RCC 7860 (cell line): ENCODE measurements around the gene COA8.
"Not testable (repeated sequence)": the region's sequence is repeated elsewhere in the genome, so short reads cannot be mapped to it uniquely, and the experiment has no call there.

ENCODE experiments used
- DNase-seq: peaks from one replicate; pipeline ENCODE4 v3.0.0-alpha.2; 2015; ENCODE audit warnings: low spot score
- FAIRE-seq: peaks from 2 replicates; lab custom pipeline; 2012; peaks lifted over from hg19 to GRCh38; lab: Jason Lieb, UNC

The COA8 gene

DNA sequence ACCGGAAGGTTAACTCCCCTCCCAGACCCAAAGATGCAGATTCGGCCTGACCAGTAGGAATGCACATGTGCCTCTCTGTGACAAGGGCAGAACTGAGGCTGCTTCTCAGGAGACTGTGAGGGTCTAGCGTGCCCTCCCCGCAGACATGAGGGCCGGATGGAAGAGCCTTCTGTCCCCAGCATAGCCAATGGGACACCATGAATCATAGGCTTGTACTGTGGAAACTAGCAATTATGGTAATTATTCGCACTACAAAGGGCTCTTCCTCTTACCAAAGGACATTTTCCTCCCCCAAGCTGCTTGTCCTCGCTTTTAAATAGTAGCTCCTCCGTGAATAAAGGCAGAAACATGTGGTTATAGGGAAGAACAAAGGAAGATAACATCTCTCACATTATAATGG, 6.2 kb downstream of the COA8 start:
- FAIRE-seq (no peak), DNase-seq (no peak)

DNA sequence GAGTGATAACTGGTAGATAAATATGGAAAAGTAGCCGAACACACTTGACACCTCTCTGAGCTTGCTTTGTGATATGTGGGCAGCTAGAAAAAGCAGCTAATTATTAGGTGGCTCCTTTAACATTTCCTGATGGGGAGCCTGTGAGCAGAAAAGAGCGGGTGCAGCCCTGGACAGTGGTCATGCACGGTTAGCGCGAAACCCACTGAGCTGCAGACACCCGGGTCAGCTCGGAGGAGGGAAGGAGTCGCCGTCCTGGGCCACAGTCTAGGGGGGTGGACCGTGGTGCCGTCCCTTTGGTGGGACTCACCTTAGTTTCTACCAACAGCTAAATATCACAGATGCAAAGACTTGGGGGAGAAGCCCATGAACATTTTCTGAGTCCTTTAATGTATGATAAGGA, 6.6 kb downstream of the COA8 start:
- DNase-seq = no peak
- FAIRE-seq = no peak

DNA sequence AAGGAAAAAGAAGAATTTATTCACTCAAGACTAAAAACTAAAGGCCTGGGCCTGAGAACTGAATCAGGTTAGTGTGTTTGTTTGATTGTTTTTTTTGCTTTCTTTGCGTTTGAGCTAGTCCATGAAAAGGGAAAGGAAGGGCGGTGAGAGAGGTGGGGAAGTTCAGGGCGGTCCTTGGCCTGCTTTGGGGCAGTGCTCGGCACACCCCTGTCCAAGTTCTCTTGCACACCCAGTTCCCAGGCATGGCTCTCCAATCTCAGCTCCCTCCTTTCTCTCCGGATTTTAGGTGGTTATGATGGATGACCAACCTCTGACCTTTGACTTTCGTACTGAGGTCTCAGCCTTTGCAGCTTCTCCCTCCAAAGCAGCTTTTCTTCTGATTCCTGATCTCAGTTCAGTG, 11.3 kb downstream of the COA8 start:
- FAIRE-seq = no peak
- no peak for DNase-seq

DNA sequence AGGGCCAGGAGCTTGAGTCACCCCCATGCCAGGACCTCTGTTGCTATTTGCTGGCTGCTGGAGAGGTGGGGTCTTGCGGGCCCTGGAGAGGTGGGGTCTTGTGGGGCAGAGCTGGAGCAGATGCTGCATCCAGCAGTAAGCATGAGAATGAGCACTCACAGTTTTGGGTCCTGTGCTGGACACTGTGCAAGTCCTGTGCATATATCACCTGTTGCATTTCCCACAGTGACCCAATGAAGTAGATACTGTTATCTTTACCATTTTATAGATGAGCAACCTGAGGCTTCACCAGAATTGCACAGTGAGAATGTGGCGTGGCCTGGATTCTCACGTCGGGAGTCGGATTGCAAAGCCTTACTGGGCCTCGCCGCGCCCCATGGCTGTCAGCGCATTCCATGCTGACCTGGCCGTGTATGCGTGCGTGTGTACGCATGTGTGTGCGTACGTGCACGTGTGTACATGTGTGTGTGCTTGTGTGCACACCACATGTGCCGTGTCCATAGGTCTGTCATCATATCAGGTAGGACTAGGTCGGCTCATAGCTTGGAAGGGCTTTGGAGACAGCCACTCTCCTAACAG, 12.0 kb downstream of the COA8 start:
- FAIRE-seq (no peak), DNase-seq (no peak)

DNA sequence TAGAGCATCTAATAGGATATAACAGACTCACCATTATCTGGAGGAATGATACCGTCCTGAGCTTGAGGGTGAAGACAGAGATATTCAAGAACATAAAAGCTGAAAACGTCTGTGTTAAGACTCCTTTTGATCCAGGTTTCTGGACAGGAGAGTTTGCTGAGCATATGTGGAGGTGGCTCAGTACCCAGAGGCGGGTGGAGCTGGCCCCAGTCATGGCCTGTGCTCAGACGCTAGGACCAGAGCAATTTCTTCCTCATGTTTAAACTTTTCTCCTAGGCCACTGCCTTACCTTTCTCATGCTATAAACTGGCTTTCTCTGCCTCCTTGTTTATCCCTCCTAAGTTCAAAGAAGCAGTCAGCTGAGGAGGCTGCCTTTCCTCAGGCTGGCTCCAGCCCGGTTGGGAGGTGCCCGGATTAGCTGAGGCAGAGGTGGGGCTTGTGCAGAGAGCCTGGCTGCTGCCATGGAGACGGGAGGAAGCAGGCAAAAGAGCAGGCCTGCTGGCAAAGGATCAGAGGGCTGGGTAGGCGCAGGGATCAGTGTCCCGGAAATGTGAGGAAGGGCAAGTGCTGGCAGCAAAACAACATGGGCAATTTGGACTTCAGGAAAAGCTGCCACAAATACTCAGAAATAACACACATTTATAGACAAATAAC, 13.7 kb downstream of the COA8 start:
- FAIRE-seq = no peak
- DNase-seq = peak; percentile 24

DNA sequence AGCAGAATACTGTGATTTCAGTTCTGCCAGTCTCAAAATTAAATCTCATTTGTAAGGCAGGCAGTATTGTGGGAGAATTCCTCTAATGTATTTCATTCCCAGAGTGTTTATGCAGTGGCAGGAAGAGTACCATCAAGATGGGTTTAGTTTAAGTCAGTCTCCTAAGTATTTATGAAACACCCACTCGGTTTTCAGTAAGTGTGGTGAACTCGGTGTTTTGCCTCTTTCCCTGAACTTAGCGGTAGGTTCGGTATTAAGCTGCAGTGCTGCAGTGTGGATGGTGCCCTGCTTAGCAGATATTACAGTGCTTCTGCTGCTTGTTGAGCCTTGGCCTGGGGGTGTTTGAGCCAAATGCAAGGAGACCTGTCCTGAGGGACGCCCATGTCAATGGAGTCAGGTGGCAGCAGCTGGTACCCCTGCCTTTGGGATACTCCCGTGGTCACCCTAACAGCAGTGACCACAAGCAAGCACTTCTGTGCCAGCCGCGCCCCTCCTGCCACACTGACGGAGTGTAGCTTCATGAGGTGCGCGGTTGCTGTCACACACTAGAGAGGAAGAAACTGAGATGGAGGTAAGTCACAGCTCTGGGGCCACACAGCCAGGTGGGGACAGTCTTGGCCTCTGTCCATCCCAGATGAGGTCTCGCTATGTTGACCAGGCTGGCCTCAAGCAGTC, 15.8 kb downstream of the COA8 start:
- DNase-seq (no peak), FAIRE-seq (no peak)

DNA sequence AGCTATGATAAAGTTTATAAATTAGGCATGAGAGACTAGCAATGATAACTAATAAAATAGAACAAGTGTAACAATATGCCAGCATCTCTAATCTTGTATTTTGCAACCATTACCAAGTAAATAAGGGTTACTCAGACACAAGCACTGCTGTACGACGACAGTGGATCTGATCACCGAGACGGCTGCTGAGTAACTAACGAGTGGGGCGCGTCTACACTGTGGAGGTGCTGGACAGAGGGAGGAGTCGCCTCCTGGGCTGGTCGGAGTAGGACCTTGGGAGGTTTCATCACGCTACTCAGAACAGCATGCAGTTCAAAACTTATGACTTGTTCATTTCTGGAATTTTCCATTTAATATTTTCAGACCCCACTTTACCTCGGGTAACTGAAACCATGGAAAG, 18.4 kb downstream of the COA8 start:
- DNase-seq = no peak
- FAIRE-seq = no peak

DNA sequence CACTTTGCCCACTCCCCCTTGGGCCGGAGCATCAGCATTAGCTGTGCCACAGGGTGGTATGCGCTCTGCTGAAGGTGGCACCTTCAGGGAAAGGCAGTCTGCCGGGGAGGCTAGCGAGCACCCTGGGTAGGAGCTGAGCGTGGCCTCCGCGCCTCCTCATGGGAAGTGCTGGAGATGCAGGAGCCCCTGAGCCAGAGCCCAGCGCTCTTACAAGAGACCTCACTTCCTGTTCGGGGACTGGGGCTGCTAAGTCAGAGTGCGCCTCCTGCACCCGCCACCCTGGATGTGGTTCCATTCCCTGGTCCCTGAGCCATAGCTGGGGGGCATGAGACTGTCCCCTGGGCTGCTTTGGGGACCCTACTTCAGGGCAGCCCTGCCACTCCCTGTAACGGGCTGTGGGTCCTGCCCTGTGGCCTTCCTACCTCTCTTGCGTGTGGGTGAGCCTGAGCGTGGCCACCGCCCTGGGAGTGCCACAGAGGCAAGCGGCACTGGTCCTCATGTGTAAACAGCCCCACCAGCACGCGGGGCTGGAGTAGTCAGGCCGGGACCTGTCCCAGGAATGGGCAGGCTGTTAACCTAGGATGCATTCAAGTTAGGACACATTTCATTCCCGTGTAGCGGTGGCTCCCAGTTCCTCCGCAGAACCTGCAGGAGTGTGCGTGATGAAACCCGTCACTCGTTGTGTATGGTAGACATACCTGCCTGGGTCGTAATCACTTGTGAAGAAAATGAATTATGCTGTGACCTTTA, 19.4 kb downstream of the COA8 start:
- DNase-seq = no peak
- FAIRE-seq = no peak

DNA sequence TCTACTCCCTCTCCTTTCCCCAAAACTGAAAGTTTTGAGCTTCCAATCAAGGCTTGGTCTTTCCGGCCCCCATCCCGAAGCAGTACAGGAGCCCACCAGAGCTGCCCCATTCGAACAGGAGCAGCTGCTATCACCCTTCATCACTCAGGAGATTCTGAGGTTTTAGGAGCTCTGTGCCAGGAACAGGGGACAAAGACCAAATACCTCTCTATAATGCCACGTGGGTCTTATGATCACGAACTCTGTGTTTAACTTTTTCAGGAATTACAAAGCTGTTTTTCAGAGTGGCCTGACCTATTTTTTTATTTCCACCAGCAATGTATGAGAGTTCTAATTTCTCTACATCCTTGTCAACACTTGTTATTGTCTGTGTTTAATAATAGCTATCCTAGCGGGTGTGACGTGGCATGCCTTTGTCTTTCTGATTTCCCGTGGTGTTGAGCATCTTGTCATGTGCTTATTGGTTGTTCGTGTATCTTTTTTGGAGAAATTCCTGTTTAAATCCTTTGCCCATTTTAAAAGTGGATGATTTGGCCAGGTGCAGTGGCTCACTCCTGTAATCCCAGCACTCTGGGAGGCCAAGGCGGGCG, 21.7 kb downstream of the COA8 start:
- FAIRE-seq (no peak), DNase-seq (no peak)

DNA sequence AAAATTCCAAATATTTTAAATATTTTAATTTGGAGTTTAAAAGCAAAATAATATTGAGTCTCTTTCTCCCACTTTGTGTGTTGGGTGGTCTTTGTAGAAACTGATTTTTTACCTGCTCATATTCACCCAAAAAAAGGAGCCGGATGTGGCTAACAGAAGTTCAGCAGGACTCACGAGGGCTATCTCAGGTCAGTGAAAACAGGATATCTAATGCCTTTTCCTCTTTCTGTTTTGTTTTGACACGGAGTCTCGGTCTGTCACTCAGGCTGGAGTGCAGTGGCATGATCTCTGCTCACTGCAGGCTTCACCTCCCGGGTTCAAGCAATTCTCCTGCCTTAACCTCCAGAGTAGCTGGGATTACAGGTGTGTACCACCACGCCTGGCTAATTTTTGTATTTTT, 30.8 kb downstream of the COA8 start:
- FAIRE-seq (no peak), DNase-seq (no peak)

DNA sequence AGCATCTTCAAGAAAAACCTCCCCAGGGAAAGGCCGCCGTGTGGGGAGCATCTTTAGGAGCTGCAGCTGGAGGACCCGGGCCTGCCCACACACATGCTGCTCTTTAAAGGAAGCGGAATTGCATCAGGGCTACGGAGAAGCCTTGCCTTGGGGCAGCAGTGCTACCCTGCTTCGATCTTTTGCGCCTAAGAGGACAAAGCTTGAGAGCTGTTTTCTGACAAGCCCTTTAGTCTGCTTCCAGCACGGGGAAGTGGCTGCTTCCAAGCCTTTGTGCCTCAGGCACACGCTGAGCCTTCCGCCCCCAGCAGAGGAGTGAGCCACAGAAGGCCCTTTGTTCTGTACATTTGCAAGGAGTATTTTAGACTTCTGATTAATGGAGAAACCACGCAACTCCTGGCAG, 31.5 kb downstream of the COA8 start:
- DNase-seq (no peak), FAIRE-seq (no peak)

DNA sequence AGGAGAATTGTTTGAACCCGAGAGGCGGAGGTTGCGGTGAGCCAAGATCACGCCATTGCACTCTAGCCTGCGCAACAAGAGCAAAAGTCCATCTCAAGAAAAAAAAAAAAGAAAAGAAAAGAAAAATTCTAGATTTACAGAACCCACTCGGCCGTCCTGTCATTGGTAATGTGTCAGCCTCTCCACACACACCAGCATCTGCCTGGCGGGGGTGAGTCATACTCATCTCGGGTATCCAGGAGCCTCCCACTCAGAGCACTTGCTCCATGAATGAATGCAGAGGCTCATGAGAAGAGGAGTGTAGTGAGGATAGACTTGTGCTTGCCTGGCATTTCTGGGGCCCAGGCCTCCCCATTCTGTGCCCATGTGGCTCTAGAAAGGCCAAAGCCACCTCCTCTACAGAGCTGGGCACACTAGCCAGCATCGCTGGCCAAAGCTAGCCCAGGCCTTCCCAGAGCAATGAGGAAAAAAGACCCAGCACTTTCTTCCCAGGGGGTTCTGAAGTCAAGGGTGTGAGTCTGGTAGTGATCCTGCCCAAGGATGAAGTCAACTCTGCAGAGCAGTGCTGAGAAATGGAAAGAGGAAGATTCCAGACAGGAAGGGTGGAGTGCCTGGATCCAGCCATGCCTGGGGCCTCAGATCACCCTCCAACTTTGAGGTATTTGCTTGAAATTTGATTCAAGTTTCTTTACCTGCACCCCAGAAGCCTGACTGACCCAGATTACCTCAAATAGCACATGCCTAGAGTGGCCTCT, 35.0 kb downstream of the COA8 start:
- FAIRE-seq (peak; percentile 66), DNase-seq (peak; percentile 39)

DNA sequence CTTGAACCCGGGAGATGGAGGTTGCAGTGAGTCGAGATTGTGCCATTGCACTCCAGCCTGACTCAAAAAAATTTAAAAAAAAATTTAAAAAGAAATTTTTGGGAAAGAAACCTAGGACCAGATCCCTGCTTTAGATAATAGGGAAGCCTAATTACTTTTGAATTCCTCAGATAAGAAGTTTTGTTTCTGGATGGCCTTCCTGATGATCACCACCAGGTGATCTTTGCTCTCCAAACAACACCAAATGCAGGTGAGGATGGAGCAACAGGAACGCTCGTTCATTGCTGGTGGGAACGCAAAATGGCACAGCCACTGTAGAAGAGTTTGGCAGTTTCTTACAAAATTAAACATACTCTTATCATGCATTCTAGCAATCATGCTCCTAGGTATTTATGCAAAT, 37.7 kb downstream of the COA8 start:
- DNase-seq (no peak), FAIRE-seq (no peak)

DNA sequence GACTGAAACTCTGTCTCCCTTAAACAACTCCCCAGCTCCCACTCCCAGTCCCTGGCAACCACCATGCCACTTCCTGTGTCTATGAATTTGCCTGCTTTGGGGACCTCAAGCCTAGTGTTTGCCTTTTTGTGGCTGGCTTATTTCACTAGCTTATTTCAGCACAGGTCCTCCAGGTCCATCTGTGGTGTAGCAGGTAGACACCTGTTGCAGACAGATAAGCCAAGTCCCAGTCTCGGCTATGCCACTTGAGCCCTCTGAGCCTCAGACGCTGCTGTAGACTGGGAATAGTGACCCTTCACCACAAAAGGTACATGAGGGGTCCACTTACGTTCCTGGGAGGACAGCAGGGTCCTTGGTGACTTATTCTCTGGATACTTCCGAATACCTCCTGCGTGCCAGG, 41.9 kb downstream of the COA8 start:
- DNase-seq = no peak
- FAIRE-seq = no peak

DNA sequence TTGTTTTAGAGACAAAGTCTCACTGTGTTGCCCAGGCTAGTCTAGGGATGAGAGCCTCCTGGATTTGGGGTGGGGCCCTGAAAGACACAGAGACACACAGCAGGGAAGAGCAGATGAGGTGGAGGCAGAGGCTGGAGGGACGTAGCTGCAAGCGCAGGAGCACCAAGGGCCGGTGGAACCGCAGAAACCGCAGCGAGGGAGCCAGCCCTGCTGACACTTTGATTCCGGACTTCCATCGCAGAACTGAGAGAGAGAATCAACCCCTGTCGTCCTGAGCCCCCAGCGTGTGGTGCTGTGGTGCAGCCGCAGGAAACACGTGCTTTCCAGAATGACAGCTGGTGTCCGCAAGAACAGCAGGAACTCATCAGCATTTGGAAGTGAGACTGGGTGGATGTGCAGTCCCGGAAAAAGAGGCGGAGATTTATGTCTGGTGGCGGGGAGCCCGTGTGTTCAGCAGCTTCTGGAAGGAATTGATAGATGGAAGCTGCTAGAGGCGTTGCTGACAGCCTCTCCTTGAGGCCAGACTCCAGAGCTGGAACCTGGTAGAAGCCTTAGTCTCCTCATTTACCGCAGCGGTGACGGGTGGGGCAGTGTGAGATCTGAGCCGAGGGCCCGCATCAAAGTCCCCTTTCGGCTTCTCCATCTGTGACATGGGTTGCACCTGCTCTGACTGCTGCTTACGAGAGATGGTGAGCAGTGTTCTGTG, 44.4 kb downstream of the COA8 start:
- no peak for FAIRE-seq
- DNase-seq = peak; percentile 41

DNA sequence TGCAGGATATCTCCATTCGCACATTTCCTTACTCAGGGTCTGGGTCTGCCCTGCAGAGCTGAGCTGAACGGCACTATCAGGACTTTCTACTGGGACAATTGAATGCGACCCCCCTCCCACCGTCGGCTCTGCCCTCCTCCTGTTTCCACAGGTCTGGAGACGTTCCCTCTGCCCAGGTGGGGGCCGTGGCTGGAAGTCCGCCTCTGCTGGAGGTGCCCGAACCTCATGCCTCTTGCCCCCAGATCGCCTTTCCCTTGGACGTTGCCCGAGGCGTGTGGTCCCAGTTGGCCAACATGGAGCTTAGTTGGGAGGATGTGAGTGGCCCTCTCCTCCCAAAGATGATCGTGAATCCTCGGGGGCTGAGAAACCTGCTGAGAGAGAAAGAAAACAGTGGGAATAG, 45.1 kb downstream of the COA8 start:
- DNase-seq = no peak
- FAIRE-seq = no peak

DNA sequence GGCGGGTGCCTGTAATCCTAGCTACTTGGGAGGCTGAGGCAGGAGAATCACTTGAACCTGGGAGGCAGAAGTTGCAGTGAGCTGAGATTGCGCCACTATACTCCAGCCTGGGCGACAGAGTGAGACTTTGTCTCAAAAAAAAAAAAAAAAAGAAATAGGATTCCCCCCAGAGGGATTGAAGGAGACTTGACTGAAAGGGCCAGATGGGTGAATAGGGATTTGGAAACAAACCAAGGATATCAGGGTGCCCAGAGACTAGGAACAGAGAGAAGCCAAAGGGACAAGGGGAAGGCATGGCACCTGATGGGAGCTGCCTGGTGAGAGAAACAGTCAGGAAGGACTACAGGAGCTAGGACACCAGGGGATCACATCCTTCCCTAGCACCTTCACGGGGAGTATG, 46.3 kb downstream of the COA8 start:
- DNase-seq, FAIRE-seq: not testable (repeated sequence)

DNA sequence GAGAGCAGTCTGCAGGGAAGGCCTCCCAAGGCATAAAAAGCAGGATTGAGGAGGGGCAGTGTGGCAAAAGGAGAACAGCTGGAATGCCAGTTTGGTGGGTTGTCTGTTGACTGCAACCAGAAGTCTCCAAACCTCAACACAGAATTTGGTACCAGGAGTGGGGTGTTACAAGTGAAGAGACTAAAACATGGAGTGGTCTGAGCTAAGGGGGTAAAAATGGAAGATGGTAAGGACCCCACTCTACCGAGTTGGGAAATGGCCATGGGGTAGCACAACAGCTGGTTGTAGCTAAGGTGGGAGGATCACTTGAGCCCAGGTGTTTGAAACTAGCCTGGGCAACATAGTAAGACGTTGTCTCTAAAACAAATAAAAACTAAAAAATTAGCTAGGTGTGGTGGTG, 48.5 kb downstream of the COA8 start:
- DNase-seq = no peak
- no peak for FAIRE-seq

DNA sequence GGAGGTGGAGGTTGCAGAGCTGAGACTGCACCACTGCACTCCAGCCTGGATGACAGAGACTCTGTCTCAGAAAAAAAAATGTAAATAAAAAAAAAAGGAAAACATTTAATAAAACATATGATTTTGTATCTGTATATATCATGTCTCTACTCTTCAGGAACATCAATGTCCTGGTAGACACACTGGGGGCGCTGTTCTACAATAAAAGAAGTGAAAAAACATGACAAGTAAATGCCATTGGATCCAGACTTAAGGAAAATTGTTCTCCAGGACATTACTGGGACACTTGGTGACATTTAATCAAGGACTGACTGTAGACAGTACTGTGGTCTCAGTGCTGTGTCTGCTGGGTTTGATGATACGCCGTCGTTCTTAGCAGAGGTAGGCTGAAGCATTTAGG, 50.8 kb downstream of the COA8 start:
- FAIRE-seq (no peak), DNase-seq (no peak)

DNA sequence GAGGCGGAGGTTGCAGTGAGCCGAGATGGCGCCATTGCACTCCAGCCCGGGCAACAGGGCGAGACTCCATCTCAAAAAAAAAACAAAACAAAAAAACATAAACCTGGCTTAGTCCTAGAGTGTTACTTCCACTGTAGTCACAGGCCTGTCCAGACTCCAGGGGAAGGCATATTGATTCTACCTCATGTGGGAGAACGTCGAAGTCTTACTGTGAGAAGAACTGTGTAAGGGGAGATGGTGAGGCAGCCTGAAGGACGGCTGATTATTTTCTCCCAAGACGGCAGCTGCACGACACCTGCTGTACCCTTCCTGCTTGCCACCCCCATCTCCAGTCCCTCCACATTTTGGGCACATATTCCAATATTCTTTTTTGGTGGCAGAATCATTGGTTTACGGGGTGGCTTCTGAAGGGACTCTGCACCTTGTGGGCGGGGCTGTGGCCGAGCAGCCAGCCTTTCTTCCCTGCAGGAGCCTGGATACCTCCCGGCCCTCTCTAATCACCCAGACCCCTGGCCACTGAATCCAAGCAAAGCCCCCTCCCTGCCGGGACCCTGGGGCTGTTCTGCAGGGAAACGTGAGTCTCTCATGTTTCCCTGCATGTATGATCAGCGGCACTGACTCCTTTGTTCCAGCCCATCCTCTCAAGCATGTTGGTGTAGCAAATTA, 54.0 kb downstream of the COA8 start:
- DNase-seq (no peak), FAIRE-seq (no peak)
